Measurements from ENCODE around the gene HSD3B7. TPM values are rescaled to one million over a fixed set of nuclear protein-coding genes. Genes with fewer than 3 reads are reported as not detected.

HSD3B7 gene
- total RNA-seq, 1 donor = 26.8 TPM

DNA sequence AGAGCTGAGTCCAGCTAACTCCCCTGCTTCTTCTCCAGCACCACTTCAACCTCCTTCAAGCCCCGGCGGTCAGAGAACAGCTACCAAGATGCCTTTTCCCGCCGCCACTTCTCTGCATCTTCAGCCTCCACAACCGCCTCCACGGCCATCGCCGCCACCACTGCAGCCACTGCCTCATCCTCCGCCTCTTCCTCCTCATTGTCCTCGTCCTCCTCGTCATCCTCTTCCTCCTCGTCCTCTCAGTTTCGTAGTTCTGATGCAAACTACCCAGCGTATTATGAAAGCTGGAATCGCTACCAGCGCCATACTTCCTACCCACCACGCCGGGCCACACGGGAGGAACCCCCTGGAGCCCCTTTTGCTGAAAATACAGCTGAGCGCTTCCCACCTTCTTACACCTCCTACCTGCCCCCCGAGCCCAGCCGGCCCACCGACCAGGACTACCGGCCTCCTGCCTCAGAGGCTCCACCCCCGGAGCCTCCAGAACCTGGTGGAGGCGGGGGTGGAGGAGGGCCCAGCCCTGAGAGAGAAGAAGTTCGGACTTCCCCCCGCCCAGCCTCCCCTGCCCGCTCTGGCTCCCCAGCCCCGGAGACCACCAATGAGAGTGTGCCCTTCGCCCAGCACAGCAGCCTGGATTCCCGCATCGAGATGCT lies 20.3 kb upstream of the HSD3B7 start:
- no peak for DNase-seq (ENCODE audit: low read depth)
- TF ChIP-seq, protein P1, sequence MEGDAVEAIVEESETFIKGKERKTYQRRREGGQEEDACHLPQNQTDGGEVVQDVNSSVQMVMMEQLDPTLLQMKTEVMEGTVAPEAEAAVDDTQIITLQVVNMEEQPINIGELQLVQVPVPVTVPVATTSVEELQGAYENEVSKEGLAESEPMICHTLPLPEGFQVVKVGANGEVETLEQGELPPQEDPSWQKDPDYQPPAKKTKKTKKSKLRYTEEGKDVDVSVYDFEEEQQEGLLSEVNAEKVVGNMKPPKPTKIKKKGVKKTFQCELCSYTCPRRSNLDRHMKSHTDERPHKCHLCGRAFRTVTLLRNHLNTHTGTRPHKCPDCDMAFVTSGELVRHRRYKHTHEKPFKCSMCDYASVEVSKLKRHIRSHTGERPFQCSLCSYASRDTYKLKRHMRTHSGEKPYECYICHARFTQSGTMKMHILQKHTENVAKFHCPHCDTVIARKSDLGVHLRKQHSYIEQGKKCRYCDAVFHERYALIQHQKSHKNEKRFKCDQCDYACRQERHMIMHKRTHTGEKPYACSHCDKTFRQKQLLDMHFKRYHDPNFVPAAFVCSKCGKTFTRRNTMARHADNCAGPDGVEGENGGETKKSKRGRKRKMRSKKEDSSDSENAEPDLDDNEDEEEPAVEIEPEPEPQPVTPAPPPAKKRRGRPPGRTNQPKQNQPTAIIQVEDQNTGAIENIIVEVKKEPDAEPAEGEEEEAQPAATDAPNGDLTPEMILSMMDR (IDR thresholded peaks at IDR 0.05; ENCODE audit: insufficient read depth, low read depth, low read length) = no peak
- H3K4me3 ChIP-seq (ENCODE audit: low read depth, low read length) = no peak overlapping the region

- H3K4me3 ChIP-seq (ENCODE audit: low read depth, low read length) = no peak overlapping the region
- no peak for DNase-seq (ENCODE audit: low read depth)
- TF ChIP-seq, protein P1 (IDR thresholded peaks at IDR 0.05; ENCODE audit: insufficient read depth, low read depth, low read length) = no peak
These were observed 19.6 kb upstream of the HSD3B7 start for GRCh38 chr16:30965436-30965835.

GRCh38 chr16:30966033-30966619 lies 18.9 kb upstream of the HSD3B7 start:
- H3K4me3 ChIP-seq (ENCODE audit: low read depth, low read length) = no peak overlapping the region
- TF ChIP-seq, protein P1 (IDR thresholded peaks at IDR 0.05; ENCODE audit: insufficient read depth, low read depth, low read length) = no peak
- DNase-seq (ENCODE audit: low read depth) = no peak

GRCh38 chr16:30967795-30968194 lies 17.2 kb upstream of the HSD3B7 start:
- TF ChIP-seq, protein P1 (IDR thresholded peaks at IDR 0.05; ENCODE audit: insufficient read depth, low read depth, low read length) = no peak
- no peak for DNase-seq (ENCODE audit: low read depth)

GRCh38 chr16:30969246-30969842 lies 15.7 kb upstream of the HSD3B7 start:
- DNase-seq (ENCODE audit: low read depth) = no peak
- TF ChIP-seq, protein P1 (IDR thresholded peaks at IDR 0.05; ENCODE audit: insufficient read depth, low read depth, low read length) = no peak
- no peak overlapping the region for H3K4me3 ChIP-seq (ENCODE audit: low read depth, low read length)

More at GRCh38 chr16:30967795-30968194, 17.2 kb upstream of the HSD3B7 start:
- no peak overlapping the region for H3K4me3 ChIP-seq (ENCODE audit: low read depth, low read length)

GRCh38 chr16:30971298-30971697 lies 13.7 kb upstream of the HSD3B7 start:
- TF ChIP-seq, protein P1 (IDR thresholded peaks at IDR 0.05; ENCODE audit: insufficient read depth, low read depth, low read length) = no peak
- no peak overlapping the region for H3K4me3 ChIP-seq (ENCODE audit: low read depth, low read length)
- no peak for DNase-seq (ENCODE audit: low read depth)
